ENCODE results near the gene NOS1AP. TPM values are rescaled to one million over a fixed set of nuclear protein-coding genes. Genes with fewer than 3 reads are reported as not detected.
"Not testable (repeated sequence)": the region's sequence is repeated elsewhere in the genome, so short reads cannot be mapped to it uniquely, and the experiment has no call there.

The NOS1AP gene
- total RNA-seq, 1 donor from 2014 or later = under 0.01 TPM

DNA sequence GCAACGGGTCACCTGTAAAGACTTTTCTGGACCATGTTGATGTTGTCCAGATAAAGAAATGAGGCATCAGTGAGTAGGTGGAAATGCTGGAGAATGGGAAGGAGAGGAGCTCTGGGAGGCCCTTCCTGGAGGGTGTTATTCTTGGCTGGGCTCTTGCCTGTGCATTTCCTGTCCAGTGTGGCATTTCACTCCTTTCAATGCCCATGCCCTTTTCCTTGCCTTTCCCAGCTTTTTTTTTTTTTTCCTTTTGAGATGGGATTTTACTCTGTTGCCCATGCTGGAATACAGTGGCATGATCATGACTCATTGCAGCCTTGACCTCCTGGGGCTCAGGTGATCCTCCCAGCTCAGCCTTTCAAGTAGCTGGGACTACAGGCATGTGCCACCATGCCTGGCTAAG, 11.8 kb downstream of the NOS1AP start:
- peaks cover 0 to 3% (median 0%) of the 10 kb centered on the region in 3 donors for H3K27me3 ChIP-seq (ENCODE audit: control insufficient read depth in 3 of 3, insufficient read depth in 3 of 3, low read length in 3 of 3)
- no peak overlapping the region for H3K9ac ChIP-seq (ENCODE audit: low read depth in 1 of 3, low read length in 3 of 3)
- H3K36me3 ChIP-seq (ENCODE audit: control insufficient read depth in 3 of 3, insufficient read depth in 3 of 3, low read length in 3 of 3) = no peaks in the 10 kb centered on the region
- no peaks in the 10 kb centered on the region for H3K4me1 ChIP-seq (ENCODE audit: control insufficient read depth in 3 of 3, insufficient read depth in 3 of 3, low read length in 3 of 3)
- no peak overlapping the region for H3K4me3 ChIP-seq (ENCODE audit: low read length in 3 of 3)
- no peaks in the 10 kb centered on the region for H3K9me3 ChIP-seq (ENCODE audit: control insufficient read depth in 3 of 3, low read length in 3 of 3)
- H3K27ac ChIP-seq (ENCODE audit: low read depth, low read length) = no peak overlapping the region

DNA sequence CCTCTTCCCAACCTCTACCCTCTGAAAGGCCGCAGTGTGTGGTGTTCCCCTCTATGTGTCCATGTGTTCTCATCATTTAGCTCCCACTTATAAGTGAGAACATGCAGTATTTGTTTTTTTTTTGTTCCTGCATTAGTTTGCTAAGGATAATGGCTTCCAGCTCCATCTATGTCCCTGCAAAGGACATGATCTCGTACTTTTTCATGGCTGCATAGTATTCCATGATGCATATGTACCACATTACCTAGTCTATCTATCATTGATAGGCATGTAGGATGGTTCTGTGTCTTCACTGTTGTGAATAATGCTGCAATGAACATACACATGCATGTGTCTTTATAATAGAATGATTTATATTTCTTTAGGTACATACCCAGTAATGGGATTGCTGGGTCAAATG, 12.6 kb downstream of the NOS1AP start:
- H3K4me3 ChIP-seq (ENCODE audit: low read length in 3 of 3); H3K9ac ChIP-seq (ENCODE audit: low read depth in 1 of 3, low read length in 3 of 3); H3K27ac ChIP-seq (ENCODE audit: low read depth, low read length); H3K36me3 ChIP-seq (ENCODE audit: control insufficient read depth in 3 of 3, insufficient read depth in 3 of 3, low read length in 3 of 3); H3K27me3 ChIP-seq (ENCODE audit: control insufficient read depth in 3 of 3, insufficient read depth in 3 of 3, low read length in 3 of 3); H3K9me3 ChIP-seq (ENCODE audit: control insufficient read depth in 3 of 3, low read length in 3 of 3); H3K4me1 ChIP-seq (ENCODE audit: control insufficient read depth in 3 of 3, insufficient read depth in 3 of 3, low read length in 3 of 3): not testable (repeated sequence)

DNA sequence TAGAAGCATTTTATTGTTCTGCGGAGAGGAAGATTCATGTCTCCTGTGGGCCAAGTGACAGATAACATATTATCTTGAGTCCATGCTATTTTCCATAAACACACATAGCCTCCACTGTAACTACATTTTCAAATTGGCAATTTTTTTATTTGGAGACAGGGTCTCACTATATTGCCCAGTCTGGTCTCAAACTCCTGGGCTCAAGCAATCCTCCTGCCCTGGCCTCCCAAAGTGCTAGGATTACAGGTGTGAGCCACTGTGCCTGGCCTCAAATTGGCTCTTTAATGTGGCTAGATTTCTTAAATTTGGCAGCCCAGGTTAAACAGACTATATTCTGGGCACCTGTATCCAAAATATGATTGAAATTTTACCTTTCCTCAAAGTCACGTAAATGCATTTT, 13.8 kb downstream of the NOS1AP start:
- Histone ChIP-seq H3K4me3 (ENCODE audit: low read length in 3 of 3) (no peak overlapping the region), H3K27me3 (ENCODE audit: control insufficient read depth in 3 of 3, insufficient read depth in 3 of 3, low read length in 3 of 3) (no peaks in the 10 kb centered on the region), H3K27ac (ENCODE audit: low read depth, low read length) (no peak overlapping the region), H3K9me3 (ENCODE audit: control insufficient read depth in 3 of 3, low read length in 3 of 3) (no peaks in the 10 kb centered on the region), H3K4me1 (ENCODE audit: control insufficient read depth in 3 of 3, insufficient read depth in 3 of 3, low read length in 3 of 3) (no peaks in the 10 kb centered on the region), H3K36me3 (ENCODE audit: control insufficient read depth in 3 of 3, insufficient read depth in 3 of 3, low read length in 3 of 3) (no peaks in the 10 kb centered on the region), H3K9ac (ENCODE audit: low read depth in 1 of 3, low read length in 3 of 3) (no peak overlapping the region)

DNA sequence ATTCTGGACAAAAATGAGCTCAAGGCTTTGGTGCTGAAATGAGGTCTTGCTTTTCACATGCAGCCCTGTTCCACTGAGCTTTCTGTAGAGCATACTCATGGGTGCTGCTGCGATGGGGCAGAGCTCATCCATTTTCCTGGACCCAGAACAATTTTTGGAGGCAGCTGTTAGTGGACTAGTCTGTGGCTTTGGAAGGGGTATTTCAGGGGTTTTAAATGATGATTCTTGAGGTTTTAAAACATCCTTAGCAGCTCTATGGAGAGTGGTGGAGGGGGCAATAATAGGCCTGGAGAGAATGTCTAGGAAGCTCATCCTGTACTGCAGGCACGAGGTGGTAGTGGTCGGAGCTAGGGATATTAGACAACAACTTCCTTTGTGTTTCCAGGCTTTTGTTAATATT, 16.5 kb downstream of the NOS1AP start:
- H3K27ac ChIP-seq (ENCODE audit: low read depth, low read length) = no peak overlapping the region
- H3K9me3 ChIP-seq (ENCODE audit: control insufficient read depth in 3 of 3, low read length in 3 of 3) = peaks cover 0 to 2% (median 0%) of the 10 kb centered on the region in 3 donors
- no peaks in the 10 kb centered on the region for H3K27me3 ChIP-seq (ENCODE audit: control insufficient read depth in 3 of 3, insufficient read depth in 3 of 3, low read length in 3 of 3)

DNA sequence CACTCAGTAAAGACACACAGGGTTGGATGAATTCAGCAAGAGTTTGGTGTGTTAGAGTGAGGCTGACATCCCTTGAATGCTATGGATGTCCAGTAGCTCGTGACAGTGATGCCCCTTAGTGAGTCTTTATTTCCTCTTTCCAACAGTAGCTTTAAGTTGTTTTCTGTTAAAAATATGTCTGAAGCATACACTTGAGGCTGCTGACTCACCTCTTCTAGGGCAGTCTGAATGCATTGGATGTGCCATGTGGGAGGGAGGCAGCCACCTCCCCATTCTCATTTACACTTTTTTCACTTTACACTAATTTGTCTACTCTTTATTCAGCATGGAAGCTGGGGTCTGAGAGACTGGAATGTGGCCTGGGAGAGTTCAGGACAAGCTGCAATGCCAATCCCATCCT, 17.6 kb downstream of the NOS1AP start:
- Histone ChIP-seq H3K27ac (ENCODE audit: low read depth, low read length) (no peak overlapping the region), H3K9ac (ENCODE audit: low read depth in 1 of 3, low read length in 3 of 3) (no peak overlapping the region), H3K9me3 (ENCODE audit: control insufficient read depth in 3 of 3, low read length in 3 of 3) (peaks cover 0 to 2% (median 0%) of the 10 kb centered on the region in 3 donors), H3K4me1 (ENCODE audit: control insufficient read depth in 3 of 3, insufficient read depth in 3 of 3, low read length in 3 of 3) (no peaks in the 10 kb centered on the region), H3K4me3 (ENCODE audit: low read length in 3 of 3) (no peak overlapping the region), H3K27me3 (ENCODE audit: control insufficient read depth in 3 of 3, insufficient read depth in 3 of 3, low read length in 3 of 3) (no peaks in the 10 kb centered on the region), H3K36me3 (ENCODE audit: control insufficient read depth in 3 of 3, insufficient read depth in 3 of 3, low read length in 3 of 3) (no peaks in the 10 kb centered on the region)

More for the DNA sequence above, 16.5 kb downstream of the NOS1AP start:
- H3K4me1 ChIP-seq (ENCODE audit: control insufficient read depth in 3 of 3, insufficient read depth in 3 of 3, low read length in 3 of 3) = no peaks in the 10 kb centered on the region
- H3K4me3 ChIP-seq (ENCODE audit: low read length in 3 of 3) = no peak overlapping the region
- H3K9ac ChIP-seq (ENCODE audit: low read depth in 1 of 3, low read length in 3 of 3) = no peak overlapping the region
- H3K36me3 ChIP-seq (ENCODE audit: control insufficient read depth in 3 of 3, insufficient read depth in 3 of 3, low read length in 3 of 3) = no peaks in the 10 kb centered on the region

DNA sequence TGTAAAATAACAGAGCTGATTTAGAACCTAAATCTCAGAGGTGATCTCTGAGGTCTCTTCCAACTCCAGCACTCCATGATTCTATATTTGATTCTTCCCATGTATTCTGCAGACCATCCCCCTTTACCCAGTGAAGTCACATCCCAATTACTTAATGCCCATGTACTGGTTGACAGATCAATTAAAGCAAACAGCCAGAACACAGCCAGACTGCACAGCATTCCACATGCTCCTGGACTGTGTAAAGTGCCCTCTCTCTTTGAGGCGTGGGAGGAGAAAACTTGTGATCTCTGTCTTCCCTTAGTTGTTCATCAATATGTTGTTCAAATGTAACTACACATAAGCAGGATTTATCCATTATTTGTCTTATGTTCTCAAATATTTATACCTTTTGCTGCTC, 18.1 kb downstream of the NOS1AP start:
- Histone ChIP-seq H3K9ac (ENCODE audit: low read depth in 1 of 3, low read length in 3 of 3) (no peak overlapping the region), H3K27me3 (ENCODE audit: control insufficient read depth in 3 of 3, insufficient read depth in 3 of 3, low read length in 3 of 3) (no peaks in the 10 kb centered on the region), H3K27ac (ENCODE audit: low read depth, low read length) (no peak overlapping the region), H3K4me1 (ENCODE audit: control insufficient read depth in 3 of 3, insufficient read depth in 3 of 3, low read length in 3 of 3) (no peaks in the 10 kb centered on the region), H3K4me3 (ENCODE audit: low read length in 3 of 3) (no peak overlapping the region), H3K9me3 (ENCODE audit: control insufficient read depth in 3 of 3, low read length in 3 of 3) (peaks cover 0 to 2% (median 0%) of the 10 kb centered on the region in 3 donors), H3K36me3 (ENCODE audit: control insufficient read depth in 3 of 3, insufficient read depth in 3 of 3, low read length in 3 of 3) (no peaks in the 10 kb centered on the region)

DNA sequence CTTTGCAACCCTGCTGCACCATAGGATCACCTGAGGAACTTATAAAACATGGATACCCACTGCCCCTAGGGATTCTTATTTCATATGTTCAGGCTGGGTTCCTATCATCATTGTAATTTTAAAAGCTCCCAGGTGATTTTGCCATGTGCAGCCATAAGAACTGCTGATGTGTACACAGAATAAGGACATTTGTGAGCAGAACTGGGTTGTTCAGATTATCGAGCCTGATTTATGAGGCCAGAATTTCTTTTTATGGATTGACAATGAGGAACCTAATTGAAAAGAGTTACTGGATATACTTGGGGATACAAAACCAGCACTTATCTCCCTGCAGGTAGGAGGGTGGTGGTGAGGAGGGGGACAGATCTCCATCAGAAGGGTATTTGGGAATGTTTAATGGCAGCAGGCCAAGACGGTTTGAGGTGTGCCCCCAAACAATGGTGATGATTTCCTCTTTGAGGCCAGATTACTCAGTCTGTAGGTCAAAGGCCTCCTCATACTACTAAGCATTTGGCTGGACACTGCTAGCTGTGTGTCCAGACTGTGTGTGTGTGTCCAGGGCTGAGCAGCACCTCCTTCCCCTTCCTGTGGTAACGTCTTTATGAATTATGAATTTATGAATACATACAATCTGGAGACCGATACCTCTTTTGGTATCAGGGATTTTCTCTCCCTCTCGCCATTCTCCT, 18.9 kb downstream of the NOS1AP start:
- no peaks in the 10 kb centered on the region for H3K36me3 ChIP-seq (ENCODE audit: control insufficient read depth in 3 of 3, insufficient read depth in 3 of 3, low read length in 3 of 3)
- no peaks in the 10 kb centered on the region for H3K27me3 ChIP-seq (ENCODE audit: control insufficient read depth in 3 of 3, insufficient read depth in 3 of 3, low read length in 3 of 3)
- H3K4me3 ChIP-seq (ENCODE audit: low read length in 3 of 3) = no peak overlapping the region
- peaks cover 0 to 2% (median 0%) of the 10 kb centered on the region in 3 donors for H3K9me3 ChIP-seq (ENCODE audit: control insufficient read depth in 3 of 3, low read length in 3 of 3)
- H3K9ac ChIP-seq (ENCODE audit: low read depth in 1 of 3, low read length in 3 of 3) = no peak overlapping the region
- H3K4me1 ChIP-seq (ENCODE audit: control insufficient read depth in 3 of 3, insufficient read depth in 3 of 3, low read length in 3 of 3) = no peaks in the 10 kb centered on the region
- H3K27ac ChIP-seq (ENCODE audit: low read depth, low read length) = no peak overlapping the region

DNA sequence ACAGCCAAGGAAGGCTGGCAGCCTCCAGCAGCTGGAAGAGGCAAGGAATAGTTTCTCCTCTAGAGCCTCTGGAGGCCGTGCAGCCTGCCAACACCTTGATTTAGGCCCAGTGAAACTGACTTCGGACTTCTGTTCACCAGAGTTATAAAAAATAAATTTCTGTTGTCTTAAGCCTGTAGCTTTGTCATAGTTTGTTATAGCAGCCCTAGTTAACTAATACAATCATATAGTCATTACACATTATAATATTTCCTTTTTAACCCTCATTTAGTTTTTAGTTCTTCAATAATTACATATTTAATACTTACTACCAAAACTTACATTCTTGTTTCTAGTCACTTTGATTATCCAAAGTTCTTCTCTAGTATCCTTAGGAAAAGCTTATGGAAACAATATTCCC, 20.3 kb downstream of the NOS1AP start:
- no peaks in the 10 kb centered on the region for H3K27me3 ChIP-seq (ENCODE audit: control insufficient read depth in 3 of 3, insufficient read depth in 3 of 3, low read length in 3 of 3)
- no peaks in the 10 kb centered on the region for H3K36me3 ChIP-seq (ENCODE audit: control insufficient read depth in 3 of 3, insufficient read depth in 3 of 3, low read length in 3 of 3)
- H3K4me1 ChIP-seq (ENCODE audit: control insufficient read depth in 3 of 3, insufficient read depth in 3 of 3, low read length in 3 of 3) = no peaks in the 10 kb centered on the region
- H3K9me3 ChIP-seq (ENCODE audit: control insufficient read depth in 3 of 3, low read length in 3 of 3) = peaks cover 0 to 2% (median 0%) of the 10 kb centered on the region in 3 donors
- no peak overlapping the region for H3K4me3 ChIP-seq (ENCODE audit: low read length in 3 of 3)
- no peak overlapping the region for H3K27ac ChIP-seq (ENCODE audit: low read depth, low read length)
- H3K9ac ChIP-seq (ENCODE audit: low read depth in 1 of 3, low read length in 3 of 3) = no peak overlapping the region

DNA sequence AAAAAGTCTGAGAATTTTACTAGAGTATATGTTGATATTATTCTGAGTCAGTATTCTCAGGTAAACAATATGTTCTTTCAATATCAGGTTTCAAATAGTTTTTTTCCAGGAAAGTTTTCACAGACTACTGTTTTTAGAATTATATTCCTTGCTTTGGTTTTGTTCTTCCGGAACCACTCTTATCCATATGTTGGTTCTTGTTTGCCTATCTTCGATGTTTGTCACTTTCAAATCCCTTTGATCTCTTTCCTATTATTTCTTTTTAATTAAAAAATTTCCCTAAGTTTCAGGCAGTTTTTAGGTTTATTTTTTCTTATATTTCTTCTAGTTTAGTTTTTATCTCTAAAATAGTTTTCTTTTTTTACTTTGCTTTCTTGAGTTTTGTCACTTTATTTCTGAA, 20.9 kb downstream of the NOS1AP start:
- Histone ChIP-seq H3K9me3 (ENCODE audit: control insufficient read depth in 3 of 3, low read length in 3 of 3) (peaks cover 0 to 2% (median 0%) of the 10 kb centered on the region in 3 donors), H3K36me3 (ENCODE audit: control insufficient read depth in 3 of 3, insufficient read depth in 3 of 3, low read length in 3 of 3) (no peaks in the 10 kb centered on the region), H3K4me3 (ENCODE audit: low read length in 3 of 3) (no peak overlapping the region), H3K27ac (ENCODE audit: low read depth, low read length) (no peak overlapping the region), H3K4me1 (ENCODE audit: control insufficient read depth in 3 of 3, insufficient read depth in 3 of 3, low read length in 3 of 3) (no peaks in the 10 kb centered on the region), H3K9ac (ENCODE audit: low read depth in 1 of 3, low read length in 3 of 3) (no peak overlapping the region), H3K27me3 (ENCODE audit: control insufficient read depth in 3 of 3, insufficient read depth in 3 of 3, low read length in 3 of 3) (no peaks in the 10 kb centered on the region)

DNA sequence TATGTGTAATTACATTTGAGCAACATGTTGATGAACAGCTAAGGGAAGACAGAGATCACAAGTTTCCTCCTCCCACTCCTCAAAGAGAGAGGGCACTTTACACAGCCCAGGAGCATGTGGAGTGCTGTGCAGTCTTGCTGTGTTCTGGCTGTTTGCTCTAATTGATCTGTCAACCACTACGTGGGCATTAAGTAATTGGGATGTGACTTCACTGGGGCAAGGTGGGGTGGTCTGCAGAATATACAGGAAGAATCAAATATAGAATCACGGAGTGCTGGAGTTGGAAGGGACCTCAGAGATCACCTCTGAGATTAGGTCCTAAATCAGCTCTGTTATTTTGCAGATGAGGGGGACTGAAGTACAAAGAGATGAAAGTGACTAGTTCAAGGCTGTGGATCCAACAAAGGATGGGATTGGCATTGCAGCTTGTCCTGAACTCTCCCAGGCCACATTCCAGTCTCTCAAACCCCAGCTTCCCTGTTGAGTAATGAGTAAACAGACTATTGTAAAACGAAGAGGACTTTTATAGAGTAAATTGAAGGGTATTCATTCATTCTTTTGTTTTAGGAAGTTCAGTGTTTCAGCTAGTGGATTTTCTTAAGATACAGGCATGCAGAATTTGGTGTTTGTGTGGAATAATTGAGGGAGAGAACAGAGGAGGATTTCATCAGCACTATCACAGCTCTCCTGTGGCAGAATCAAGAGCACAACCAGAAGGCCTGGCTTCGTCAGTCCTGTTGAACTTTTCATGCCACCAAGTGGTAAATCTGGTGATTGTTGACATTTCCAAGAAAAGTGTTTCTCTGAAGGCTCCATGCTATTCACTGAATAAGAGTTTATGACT, 22.4 kb downstream of the NOS1AP start:
- Histone ChIP-seq H3K4me3 (ENCODE audit: low read length in 3 of 3) (no peak overlapping the region), H3K4me1 (ENCODE audit: control insufficient read depth in 3 of 3, insufficient read depth in 3 of 3, low read length in 3 of 3) (no peaks in the 10 kb centered on the region), H3K27ac (ENCODE audit: low read depth, low read length) (no peak overlapping the region), H3K27me3 (ENCODE audit: control insufficient read depth in 3 of 3, insufficient read depth in 3 of 3, low read length in 3 of 3) (no peaks in the 10 kb centered on the region), H3K36me3 (ENCODE audit: control insufficient read depth in 3 of 3, insufficient read depth in 3 of 3, low read length in 3 of 3) (no peaks in the 10 kb centered on the region), H3K9me3 (ENCODE audit: control insufficient read depth in 3 of 3, low read length in 3 of 3) (peaks cover 0 to 2% (median 0%) of the 10 kb centered on the region in 3 donors), H3K9ac (ENCODE audit: low read depth in 1 of 3, low read length in 3 of 3) (no peak overlapping the region)
